ENCODE results near the gene NUP35. TPM values are rescaled to one million over a fixed set of nuclear protein-coding genes. Genes with fewer than 3 reads are reported as not detected.

The NUP35 gene
- total and polyA plus RNA-seq, 2 of the 8 experiments (the other 6 are each of a cell fraction or from before 2014, with no cell fraction given) = 30.7 to 48.7 TPM

- TF ChIP-seq HDAC2 (IDR thresholded peaks at IDR 0.05; ENCODE audit: borderline replicate concordance in 1 of 2, low read depth in 2 of 2, low read length in 2 of 2) (peak; percentile 66 to 89; a peak in 1 of 4 replicates), SIN3A (conservative IDR thresholded peaks at IDR 0.05 in 1 of 2, IDR thresholded peaks at IDR 0.05 in 1 of 2; ENCODE audit: low read depth in 1 of 2, low read length in 2 of 2) (peak; percentile 96 to 98), NRF1 (IDR thresholded peaks at IDR 0.05; ENCODE audit: low read depth, low read length) (peak; percentile 85), TBP (IDR thresholded peaks at IDR 0.05; ENCODE audit: low read depth, low read length) (peak; percentile 84), RXRA (IDR thresholded peaks at IDR 0.05; ENCODE audit: insufficient read depth, low read depth, low read length) (no peak), CHD7 (IDR thresholded peaks at IDR 0.05; ENCODE audit: insufficient replicate concordance, low read length) (no peak), POU5F1 (IDR thresholded peaks at IDR 0.05; ENCODE audit: low read depth, low read length) (no peak), SP4 (IDR thresholded peaks at IDR 0.05; ENCODE audit: low read length) (no peak), ASH2L (IDR thresholded peaks at IDR 0.05; ENCODE audit: low read length) (peak; percentile 70), KDM4A (IDR thresholded peaks at IDR 0.05; ENCODE audit: low read depth, low read length, severe bottlenecking) (peak; percentile 79)
Measured at GRCh38 chr2:183124222-183124956, at the start of gene NUP35 (continued).

Measured in H1 (cell line).